NCI-H526 (cell line): ENCODE measurements around the gene ACAD10.

Source experiments
- DNase-seq, 2 experiments: peaks; one replicate each; lab custom pipeline; 2025; lab: John Stamatoyannopoulos, UW

Gene ACAD10

GRCh38 chr12:111776836-111777344 is 91.0 kb downstream of the ACAD10 start:
- DNase-seq: no peak

GRCh38 chr12:111777345-111778045 is 91.6 kb downstream of the ACAD10 start:
- peak in 1 of 2 experiments; percentile 42 for DNase-seq

- DNase-seq: no peak
These were observed 94.3 kb downstream of the ACAD10 start for GRCh38 chr12:111780166-111780565.

DNA sequence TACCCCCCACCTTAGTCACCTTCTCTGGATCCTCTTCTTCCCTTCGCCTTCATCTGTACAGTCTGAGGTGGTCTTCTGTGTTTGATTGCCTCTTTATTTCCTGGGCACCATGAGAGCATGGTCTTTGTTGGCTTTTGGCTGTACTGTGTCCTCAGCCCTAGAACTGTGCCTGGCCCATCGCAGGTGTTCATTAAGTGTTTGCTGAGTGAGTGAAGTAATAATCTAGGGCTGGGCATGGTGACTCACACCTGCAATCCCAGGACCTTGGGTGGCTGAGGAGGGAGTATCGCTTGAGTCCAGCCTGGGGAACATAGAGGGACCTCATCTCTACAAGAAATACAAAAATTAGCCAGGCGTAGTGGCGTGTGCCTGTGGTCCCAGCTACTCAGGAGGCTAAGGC is 94.8 kb downstream of the ACAD10 start:
- no peak for DNase-seq

DNA sequence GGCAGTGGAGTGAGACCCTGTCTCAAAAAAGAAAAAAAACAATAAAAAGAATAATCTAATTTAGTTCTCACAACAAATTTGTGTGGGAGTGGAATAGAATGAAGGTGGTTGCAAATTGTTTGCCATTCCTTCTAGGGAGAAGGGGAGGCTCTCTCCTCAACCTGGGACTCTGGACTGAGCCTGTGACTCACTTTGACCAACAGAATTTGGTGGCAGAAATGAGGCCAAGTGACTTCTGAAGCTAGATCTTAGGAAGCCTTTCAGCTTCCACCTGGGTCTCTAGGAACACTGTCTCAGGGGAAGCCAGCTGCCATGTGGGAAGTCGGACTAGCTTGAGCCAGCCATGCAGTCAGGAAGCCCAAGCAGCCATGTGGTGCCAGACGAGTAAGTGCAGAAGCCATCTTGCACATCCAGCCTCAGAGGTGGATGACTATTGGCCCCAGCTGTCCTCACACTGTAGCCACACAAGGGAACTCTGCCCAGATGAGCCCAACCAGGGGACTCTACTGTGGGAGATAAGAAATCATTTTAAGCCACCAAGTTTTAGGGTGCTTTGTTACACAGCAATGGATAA is 95.3 kb downstream of the ACAD10 start:
- DNase-seq: no peak

DNA sequence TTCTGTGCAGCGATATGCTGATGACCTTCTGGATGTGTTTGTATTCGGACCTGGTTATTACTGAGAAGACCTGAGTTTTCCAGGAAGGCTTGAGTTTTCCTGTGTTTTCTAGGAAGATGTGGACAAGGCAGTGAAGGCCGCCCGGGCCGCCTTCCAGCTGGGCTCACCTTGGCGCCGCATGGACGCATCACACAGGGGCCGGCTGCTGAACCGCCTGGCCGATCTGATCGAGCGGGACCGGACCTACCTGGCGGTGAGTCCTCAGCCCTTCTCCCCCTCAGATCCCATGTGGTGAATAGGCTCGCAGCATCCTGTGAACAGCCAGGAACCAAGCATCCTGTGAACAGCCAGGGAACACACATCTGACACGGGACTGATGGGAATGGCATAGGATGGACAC is 97.2 kb downstream of the ACAD10 start:
- DNase-seq: no peak

- no peak for DNase-seq
These were observed 99.1 kb downstream of the ACAD10 start for GRCh38 chr12:111784953-111785352.

- no peak for DNase-seq
These were observed 99.8 kb downstream of the ACAD10 start for GRCh38 chr12:111785651-111786050.

DNA sequence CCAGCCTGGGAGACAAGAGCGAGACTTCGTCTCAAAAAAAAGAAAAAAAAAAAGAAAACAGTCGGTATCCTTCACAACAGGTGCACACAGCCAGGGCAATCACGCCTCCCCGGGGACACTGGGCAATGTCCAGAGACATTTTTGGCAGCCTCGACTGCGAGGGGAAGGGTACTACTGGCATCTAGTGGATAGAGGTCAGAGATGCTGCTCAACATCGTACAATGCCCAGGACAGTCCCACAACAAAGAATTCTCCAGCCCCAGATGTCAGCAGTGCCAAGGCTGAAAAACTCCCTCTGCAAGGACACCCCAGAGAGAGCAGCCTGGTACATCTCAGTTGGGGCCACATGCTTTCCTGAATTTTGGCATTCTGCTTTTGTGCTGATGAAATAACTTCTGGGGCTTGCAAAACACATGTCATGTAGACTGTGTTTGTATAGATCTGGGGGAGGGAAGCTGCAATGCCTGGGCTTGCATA is 102.4 kb downstream of the ACAD10 start:
- DNase-seq: peak in 1 of 2 experiments; percentile 49

DNA sequence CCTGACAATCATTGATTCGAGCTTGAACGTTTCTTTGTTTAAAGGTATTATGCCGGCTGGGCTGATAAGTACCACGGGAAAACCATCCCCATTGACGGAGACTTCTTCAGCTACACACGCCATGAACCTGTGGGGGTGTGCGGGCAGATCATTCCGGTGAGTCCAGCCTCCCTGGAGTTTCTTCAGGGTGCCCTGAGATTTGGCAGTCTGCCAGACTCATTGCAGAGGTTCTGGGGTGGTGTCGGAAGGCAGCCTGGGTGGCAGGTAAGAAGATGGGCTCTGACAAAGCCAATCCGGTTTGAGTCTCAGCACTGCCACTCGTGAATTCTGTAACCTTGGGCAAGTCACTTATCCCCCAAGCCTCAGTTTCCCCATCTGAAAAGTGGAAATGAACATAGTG is 103.9 kb downstream of the ACAD10 start:
- no peak for DNase-seq

DNA sequence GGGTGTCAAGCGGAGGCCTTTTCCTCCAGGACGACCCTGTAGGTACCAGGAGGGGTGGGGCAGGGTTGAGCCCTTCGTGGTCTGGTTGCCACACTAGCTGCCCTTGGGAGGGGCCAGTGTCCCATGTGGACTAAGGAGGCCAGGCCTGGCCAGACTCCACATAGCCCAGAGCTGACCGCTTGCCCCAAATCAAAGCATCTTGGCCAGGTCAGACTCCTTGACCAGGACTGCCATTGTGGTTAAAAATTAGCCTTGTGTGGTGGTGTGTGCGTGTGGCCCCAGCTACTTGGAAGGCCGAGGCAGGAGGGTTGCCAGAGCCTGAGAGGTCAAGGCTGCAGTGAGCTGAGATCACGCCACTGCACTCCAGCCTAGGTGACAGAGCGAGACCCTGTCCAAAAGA is 105.7 kb downstream of the ACAD10 start:
- no peak for DNase-seq

GRCh38 chr12:111792155-111792855 is 106.5 kb downstream of the ACAD10 start:
- no peak for DNase-seq

GRCh38 chr12:111792856-111793235 is 107.0 kb downstream of the ACAD10 start:
- no peak for DNase-seq

- no peak for DNase-seq
These were observed 112.3 kb downstream of the ACAD10 start for GRCh38 chr12:111798182-111798581.

DNA sequence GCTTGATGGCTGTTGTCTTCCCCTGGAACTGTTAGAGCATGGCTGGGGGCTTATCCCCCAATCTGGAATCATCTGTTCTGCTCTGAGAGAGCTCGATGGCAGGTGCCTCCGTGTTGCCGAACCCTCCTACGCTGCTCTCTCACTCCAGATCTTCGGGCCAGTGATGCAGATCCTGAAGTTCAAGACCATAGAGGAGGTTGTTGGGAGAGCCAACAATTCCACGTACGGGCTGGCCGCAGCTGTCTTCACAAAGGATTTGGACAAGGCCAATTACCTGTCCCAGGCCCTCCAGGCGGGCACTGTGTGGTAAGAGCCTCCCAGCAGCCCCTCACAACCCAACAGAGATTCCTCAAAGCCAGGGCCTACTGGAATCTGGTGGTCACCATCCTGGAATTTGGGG is 113.9 kb downstream of the ACAD10 start:
- no peak for DNase-seq

DNA sequence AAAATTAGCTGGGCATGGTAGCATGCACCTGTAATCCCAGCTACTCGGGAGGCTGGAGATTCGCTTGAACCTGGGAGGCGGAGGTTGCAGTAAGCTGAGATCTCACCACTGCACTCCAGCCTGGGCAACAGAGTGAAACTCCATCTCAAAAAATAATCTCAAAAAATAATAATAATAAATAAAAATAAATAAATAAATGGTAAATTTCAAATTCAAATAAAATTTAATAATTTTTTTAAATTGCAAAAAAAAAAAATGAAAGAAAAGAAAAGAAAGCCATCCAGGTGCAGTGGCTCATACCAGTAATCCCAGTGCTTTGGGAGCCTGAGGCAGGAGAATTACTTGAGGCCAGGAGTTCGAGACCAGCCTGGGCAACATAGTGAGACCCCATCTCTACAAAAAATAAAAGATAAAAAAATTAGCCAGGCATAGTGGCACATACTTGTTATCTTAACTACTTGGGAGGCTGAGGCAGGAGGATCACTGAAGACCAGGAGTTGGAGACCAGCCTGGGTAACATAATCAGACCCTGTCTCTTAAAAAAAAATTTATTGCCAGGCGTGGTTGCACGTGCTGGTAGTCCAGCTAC is 117.3 kb downstream of the ACAD10 start:
- DNase-seq: no peak

DNA sequence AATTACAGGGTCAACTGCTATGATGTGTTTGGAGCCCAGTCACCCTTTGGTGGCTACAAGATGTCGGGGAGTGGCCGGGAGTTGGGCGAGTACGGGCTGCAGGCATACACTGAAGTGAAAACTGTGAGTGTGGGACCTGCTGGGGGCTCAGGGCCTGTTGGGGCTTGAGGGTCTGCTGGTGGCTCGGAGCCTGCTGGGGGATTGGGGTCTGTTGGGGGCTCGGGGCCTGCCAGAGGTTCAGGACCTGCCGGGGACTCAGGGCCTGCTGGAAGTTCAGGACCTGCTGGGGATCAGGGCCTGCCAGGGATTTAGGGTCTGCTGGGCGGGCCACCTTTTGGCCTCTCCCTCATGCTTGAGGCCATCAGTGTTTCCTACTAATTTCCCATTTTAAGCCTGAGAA is 118.0 kb downstream of the ACAD10 start:
- DNase-seq: no peak

DNA sequence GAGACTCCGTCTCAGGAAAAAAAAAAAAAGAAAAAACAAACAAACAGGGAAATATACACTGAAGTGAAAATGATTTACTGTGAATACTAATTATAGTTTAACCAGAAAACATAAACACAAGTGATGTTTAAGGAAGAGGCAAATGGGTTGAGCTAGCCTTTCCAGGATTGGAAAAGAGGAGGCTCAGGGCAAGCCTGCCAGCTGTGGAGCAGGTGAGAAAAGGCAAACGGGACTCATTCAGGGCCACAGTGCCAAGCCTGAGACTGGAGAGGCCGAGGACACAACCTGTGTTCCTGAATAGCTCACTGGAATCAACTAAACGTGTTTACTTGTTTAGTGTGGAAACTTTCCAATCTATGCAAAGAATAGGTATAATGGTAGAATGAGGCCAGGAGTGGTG is 120.5 kb downstream of the ACAD10 start:
- DNase-seq: no peak
